HS-27A (cell line): Measurements from ENCODE around the gene CACNA2D3.

Experiments
- DNase-seq: peaks from one replicate; pipeline ENCODE4 v3.0.0-alpha.2; 2012; ENCODE audit warnings: low read depth, missing footprints

The CACNA2D3 gene

DNA sequence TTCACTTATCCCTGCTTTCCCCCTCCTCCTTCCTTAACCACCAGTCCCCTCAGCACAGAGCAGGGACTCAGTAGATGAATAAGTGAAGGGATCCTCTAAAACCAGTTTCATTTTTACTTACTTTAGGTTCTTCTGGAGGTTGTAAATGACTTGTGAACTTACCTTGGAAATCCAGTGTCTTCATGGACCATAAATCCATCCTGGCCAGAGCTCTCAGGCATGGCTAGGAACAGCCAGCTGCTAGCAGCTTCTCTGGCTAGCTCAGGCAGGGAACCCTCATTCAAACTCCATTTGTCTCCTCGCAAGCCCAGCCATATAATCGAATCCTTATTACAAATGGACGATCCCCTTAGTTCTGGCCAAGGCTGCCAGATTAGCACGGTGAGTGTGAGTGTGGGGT is 727.0 kb downstream of the CACNA2D3 start:
- no peak for DNase-seq

DNA sequence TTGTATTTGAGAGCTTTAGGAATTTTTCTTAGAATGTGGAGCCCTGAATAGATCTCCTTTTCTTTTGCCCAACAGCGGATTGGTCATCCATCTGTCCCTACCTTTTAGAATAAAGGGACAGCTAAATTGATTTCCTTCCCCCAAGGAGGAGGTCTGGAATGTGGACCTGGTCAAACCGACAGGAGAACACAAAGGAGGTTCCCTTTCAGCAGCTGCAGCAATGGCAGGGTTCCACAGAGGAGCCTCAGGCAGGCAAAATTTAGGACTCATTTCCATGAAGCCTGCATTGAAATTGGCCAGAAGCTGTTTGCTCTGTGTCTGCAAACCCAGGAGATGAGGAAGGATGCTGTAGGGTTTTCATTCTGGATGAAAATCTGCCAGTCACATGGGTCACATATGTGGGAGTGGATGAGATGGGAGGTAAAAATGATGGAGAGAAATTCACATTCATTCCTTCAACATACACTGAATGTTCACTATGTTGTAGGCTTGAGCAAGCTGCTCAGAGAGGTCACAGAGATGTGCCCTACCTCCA is 728.2 kb downstream of the CACNA2D3 start:
- no peak for DNase-seq

DNA sequence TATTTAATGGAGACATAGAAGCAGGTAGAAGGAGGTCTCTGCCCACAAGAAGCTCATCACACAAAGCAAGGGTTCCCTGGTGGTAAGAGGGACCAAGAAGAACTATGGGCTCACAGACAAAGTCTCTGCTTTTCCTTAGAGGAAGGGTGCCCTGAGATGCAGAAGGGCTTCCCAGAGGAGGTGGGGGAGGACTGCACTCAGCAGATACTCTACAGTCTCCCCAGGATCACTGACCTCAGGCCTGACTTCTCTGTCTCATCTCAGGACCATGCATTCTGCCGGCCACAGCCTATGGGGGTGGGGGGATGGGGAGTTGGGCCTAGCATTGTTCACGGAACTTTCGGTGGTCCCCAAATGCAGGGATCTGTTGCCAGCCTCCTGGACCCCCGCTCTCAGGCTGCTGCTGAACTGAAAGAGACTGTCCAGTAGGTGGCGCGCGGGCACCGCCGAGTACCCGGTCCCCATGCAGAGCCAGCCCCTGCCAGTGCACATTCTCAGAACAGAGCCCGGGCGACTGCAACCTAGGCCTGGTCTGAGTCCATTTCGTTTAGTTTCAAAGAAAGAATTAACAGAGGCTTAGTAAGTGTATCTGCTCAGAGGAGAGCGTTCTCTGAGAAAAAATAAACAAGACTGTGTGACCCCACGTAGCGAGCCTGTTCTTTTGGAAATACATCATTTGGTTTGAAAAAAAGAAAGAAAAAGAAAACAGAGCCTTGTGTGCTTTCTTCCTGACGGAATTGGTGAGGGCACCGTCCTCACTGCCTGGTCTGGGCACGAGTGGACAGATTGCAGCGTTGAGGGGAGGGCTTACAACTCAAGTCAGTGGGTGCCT is 731.4 kb downstream of the CACNA2D3 start:
- peak; percentile 26 for DNase-seq

DNA sequence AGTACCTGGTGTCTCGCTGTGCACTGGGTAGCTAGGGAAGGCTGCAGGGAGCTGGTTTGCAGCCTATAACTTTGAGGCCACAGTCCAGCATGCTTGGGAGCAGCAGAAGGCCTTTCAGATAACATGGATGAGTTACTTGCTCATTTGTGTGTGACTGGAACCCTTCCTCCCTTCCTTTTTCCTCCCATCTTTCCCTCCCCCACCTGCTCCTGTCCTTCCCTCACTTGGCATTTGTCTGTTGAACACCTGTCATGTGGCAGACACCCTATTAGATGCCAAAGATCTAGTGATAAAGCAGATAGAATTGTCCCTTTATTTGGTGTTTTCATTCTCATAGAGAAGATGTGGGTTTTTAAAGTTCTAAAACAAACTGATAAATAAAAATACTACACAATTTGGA is 733.9 kb downstream of the CACNA2D3 start:
- DNase-seq = no peak

DNA sequence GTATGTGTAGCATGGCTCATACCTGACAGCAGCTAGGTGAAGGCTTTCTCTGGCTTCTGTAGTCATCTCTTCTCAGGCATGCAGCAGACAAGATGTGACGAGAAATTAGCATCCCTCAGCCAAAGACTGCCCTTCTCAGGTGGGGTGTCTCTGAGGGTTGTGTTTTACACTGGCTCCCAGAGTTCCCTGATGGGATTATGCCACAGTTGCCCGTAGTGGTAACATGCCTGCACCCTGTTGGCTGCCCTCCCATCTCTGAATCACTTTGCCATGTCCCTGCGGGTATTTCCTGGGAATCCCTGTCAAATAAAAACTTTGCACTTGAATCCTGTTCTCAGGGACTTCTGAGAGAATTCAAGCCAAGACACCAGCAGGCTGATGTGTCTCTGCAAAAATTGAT is 735.0 kb downstream of the CACNA2D3 start:
- peak; percentile 27 for DNase-seq

DNA sequence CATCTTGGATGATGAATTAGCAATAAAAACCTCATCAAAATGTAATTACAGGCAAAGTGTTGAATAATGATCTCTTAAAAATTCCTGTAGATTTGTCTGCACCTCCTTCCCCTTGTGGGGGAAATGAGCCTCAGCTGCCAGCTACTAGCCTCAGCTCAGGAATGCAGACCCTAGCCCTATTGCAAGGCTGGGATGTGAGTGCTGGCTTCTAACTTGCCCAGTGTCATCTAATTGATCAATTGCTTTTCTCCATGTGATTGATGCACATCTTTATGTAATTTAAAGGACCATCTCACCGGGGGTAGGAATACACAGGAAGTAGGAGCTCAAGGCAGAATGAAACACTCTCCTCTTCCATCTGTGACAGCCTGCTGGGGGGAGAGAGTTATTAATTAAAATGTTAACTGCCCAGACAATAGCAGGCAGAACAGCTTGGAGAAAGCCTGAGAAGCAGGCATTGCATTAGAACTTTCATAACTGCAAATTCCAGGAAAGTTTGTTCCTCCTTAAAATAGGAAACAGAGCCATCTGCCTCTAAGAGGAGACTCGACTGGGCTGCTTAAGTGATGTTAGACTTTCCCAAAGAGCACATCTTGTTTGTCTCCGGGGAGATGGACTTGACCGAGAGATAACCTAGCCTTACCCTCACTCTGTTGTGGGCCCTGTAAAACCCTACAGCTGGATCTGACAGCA is 735.9 kb downstream of the CACNA2D3 start:
- no peak for DNase-seq

DNA sequence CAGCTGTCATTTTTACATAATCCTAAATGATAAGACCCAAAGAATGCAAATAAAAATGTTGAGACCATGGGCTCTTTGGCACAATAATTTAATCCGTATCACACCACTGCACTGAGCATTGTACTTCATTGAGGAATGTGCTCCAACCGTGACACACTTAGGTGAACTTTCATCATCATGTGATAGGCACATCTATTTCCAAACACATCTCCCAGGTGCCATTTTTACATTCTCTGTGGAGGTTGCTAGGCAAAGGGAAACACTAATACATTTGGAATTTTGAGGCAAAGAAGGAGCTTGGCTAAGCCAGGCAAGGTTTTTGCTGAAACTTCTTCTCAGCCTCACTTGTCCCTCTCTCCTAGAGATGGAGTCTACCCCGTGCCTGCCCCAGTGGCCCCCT is 736.8 kb downstream of the CACNA2D3 start:
- DNase-seq = no peak

DNA sequence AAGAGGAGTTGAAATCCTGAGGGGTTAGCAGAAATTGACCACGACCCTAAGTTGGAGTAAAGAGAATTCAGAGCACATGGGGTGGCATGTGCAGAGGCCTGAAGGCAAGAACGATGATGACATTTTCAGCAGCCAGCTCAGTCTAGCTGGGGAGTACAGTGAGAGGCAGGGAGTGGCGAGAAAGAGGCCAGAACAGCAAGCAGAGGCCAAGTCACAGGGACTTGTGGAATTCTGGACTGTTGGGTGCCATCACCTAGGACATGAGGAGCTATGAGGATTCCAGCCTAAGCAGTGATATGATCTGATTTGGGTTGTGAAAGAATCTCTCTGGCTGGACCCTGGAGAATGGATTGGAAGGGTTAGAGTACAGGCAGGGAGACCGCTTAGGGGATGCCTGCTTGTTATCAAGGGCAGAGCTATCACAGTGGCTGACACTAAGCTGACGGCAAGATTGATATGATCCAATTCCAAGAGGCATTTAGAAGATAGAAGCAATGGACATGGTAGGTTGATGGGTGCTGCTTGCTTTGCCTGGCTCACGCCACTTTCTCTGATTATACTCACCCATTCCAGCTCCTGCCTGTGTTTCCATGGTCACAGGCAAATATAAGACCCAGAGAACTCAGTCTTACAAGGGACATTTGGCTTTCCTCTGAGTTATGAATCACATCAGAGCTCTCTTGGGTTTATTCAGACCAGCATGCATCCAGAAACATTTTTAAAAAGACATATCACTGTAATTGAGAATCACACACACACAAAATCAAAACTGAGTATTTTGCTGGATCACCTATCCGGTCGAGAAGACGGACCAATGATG is 739.1 kb downstream of the CACNA2D3 start:
- DNase-seq = no peak

DNA sequence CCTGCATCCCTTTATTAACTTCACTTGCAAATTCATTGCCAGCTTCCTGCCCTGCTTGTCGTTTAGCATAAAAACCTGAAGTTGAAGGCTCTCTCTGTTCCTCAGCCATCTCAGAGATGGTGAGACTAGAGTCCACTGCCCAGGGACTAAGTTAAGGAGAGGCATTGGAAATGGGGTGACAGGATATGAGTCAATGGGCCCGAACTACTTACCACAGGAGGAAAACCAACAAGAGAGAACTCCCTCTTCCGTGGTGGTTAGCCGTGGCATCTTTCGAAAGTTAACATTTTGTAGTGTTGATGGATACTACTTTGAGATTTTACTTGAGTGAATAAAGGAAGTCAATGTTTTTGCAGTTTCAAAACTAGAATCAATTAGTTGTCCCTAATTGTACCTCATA is 740.2 kb downstream of the CACNA2D3 start:
- no peak for DNase-seq

DNA sequence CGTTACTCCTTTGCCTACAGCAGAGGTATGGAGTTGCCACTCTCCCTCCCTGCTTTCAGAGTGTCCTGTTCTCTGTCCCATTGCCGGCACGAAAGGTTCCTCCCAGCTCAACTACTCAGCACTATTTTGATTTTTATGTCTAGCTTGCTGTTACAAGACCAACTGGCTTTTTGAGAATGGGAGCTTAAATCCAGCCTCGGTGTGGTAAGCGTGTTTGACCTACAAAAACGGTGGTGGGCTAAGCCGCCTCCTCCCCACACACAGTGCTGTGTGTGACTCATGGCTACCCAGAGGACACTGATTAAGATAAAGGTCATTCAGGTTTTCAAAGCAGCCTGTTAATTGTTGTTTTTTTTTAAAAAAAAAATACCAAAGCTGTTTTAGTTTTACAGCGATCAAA is 741.0 kb downstream of the CACNA2D3 start:
- no peak for DNase-seq

DNA sequence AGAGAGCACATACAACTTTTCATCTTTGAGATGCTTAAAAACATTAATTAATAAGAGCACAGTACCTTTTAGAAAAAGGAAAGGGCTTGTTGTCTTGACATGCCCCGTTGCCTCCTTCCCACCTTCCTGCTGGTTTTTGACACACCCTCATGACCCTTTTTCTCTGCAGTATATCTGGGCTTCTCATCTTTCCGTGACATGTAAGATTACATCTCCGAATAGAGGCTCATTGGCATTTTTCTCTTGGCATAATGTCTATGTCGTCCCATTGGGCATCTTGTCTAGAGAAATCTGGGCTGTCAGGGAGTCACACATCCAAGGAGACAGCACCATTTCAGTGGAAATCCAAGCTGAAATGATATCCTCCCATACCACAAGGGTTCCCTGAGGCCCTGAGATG is 741.4 kb downstream of the CACNA2D3 start:
- DNase-seq = no peak

DNA sequence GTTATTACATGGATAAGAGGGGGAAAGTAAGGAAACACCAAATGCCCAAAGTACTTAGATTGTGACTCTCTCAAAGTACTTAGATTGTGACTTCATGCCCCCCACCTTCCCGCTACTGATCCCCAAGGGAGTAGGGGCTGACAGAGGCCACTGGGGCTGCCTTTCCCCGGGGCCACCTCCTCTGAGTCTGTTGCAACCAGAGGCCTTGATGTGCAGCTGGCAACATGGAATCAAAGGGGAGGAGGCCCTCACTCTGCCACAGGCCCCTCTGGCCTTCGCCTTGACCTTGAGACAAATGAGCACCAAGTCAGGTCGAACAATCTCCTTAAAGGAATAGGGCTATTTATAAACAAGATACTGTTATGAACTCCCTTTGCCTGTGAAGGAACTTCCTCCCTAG is 743.0 kb downstream of the CACNA2D3 start:
- DNase-seq = no peak

DNA sequence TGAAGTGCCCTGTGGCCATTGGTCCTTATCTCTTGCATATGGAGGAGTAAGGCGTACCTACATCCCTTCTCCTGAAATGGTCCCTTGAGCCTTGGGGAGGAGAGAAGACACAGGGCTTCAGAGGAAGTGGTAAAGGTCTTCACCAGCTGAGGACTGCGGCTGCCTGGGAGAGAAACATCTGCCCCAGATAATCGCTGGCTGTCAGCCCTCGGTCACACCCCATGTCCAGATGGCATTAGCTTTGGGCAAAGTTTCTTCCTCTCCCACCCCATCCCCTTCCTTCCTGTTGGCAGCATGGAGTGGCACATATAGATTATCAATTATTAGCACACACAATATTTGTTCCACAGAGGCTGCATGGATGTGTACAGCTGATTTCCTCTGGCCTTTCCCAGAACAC is 743.9 kb downstream of the CACNA2D3 start:
- no peak for DNase-seq

DNA sequence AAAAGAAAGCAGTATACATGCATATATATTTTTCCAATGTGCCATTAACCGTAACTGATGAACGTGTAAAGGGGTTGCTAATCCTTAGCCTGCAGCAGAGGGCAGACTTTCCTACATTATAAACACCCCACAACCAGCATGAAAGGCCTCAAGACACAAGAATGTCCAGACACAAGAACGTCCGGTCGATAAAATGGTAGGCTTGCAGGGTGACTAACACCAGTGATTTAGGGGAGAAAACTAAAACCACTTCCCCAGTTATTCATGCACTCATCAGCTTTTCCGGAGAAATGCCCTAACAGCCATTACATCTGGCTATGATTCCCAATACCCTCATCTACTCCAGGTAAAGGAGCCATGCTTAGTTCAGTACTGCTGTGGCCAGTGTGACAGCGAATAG is 748.1 kb downstream of the CACNA2D3 start:
- peak; percentile 86 for DNase-seq

DNA sequence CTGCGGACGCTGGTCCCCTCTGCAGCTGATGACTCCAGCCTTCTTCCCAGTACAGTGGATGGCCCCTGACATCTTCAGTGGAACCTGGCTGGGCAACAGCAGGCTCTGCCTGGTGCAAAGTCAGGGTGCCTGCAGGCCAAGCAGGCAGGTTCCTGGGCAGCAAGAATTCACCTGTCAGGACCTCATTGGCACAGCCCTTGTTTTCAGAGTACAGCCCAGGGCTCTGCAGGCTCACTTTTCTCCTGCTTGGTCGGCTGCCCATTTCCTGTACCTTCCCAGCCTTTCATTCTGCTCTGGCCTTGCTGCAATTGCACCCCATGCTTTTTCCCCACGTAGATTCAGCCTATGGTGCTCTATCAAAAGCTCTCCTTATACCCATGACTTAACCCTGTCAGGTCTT is 749.5 kb downstream of the CACNA2D3 start:
- DNase-seq = no peak

DNA sequence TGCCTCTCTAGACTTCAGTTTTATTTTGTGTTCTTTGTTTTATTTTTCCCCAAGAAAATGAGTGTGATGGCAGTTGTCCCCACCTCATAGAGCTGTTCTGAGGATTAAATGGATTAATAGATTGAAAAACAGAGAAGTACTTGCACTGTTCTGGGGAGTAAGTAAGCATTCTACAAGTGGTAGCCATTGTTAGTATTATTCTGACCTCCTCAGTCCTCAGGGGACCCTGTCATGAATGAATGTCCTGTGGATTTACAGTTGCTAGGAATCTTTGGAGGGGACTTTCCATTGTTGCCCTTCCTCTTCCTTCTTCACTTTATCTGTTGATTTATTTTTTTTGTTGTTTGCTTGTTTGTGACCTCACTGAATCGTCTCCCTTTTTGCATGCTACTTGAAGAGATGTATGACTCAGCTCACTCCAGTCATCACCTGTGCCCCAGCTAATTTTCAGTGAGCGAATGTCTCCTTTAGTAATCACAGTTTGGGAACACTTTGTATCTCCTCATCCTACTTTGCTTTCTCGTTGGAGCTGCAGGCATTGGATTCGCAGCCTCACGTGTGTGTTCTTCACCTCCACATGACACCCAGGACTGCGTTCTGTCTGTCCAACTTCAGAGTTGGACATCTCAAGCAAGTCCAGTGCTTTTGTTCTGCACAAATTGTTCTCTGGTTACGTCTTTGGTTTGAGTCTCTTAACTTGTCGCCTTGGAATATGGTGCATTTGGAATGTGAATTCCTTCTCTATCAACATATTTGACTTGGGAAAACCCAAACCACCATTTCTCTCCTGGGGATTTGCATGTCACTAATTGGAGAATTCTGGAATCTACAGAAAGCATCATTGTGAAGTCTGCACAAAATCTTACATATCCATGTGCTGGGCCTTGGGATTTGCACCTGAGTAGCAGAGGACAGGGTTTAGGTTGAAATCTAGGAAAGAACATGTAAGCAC is 751.0 kb downstream of the CACNA2D3 start:
- no peak for DNase-seq

DNA sequence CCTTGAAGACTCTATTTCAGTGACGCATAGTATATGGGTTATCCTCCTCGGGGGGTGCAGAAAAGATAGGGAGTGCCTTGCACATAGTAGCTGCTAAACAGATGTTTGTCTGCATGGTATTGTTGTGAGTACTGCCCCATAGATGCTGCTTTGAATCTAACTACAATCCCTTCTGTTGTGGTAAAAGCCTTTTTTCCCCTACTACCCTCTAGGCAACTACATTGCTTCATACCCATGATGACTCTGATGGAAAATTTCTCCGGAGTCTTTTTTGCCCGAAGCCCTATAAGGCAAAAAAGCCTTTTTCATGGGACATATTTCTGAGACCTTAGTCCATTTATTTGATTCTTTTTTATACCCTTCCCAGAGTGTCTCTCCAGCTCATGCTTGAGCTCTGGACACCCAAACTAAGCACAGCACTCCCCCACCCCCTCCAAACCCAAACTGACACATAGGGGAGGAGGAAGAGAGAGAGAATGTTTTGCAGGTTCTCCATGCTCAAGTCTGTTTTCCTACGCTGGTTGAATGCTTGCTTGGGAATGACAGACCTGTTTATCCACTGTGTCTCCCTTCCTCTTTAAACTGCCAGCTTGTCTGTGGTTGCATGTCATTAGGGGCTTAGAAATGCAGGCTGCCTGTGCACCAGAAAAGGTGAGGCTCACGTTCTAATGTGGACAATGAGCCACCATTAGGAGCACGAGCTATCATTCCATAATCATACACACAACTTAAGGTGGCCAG is 752.6 kb downstream of the CACNA2D3 start:
- no peak for DNase-seq

DNA sequence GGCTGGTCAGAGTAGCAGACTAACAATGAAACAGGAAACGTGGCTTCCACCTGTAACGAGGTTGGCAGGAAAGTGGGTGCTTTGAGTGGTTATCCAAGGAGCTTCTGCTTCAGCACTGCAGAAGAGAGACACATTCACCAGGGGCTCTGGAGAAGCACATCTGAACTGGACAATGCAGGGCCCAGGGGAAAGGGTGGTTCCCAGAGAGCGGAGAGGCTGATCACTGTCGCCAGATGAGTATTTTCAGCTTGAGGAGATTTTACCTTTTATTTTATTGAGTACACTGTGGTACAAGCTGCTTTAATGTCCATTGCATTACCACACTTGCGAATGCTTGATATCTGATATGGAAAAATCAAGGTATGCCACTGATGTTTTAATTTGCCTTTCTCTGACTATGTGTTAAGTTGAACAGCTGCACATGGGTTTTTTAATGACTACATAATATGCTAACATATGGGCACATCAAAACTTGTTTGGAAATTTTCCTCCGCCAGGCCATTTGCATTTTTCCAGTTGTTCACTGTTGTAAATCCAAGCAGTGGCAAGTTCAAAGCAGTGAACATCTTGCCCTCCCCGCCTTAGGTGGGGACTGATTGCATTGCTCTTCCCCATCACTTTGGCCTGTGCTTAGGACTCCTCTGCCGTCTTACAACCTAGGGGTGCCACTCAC is 753.4 kb downstream of the CACNA2D3 start:
- DNase-seq = no peak

DNA sequence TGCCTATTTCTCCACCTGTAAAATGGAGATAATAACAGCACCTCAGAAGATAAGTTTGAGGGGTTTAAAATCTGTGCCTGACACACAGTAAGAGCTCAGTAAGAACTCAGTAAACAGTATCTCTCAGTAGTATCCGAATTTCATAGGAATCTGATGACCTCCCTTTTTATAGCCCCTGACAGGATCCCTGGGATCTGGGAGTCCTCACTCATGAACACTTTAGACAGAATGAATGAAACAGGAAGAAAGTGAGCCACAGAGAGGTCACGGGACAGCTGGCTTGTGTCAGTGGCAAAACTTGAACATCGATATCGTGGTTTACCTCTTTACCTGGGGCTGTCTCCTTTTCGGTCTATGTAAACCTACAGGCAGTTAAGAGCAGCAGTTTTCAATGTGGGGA is 754.3 kb downstream of the CACNA2D3 start:
- no peak for DNase-seq

DNA sequence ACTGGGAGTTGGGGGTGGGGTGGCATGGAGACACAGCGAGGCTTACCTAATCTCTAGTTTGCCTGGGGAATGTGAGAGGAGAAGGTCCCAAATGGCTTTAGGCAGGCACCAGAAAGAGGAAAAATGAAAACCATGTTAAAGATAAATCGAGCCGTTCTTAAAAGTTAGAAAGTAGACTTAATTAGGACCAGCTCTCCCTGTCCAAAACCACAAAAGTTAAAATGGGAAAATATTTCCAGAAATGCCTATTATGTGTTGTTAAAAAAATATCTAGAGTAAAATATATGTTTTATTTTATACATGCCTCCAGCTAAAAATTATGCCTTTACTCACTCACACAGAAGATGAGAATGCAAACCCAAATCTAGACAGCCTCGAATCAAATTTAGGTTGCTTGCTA is 755.4 kb downstream of the CACNA2D3 start:
- DNase-seq = no peak
